Measurements from ENCODE around the gene SLC22A16.

The SLC22A16 gene

DNA sequence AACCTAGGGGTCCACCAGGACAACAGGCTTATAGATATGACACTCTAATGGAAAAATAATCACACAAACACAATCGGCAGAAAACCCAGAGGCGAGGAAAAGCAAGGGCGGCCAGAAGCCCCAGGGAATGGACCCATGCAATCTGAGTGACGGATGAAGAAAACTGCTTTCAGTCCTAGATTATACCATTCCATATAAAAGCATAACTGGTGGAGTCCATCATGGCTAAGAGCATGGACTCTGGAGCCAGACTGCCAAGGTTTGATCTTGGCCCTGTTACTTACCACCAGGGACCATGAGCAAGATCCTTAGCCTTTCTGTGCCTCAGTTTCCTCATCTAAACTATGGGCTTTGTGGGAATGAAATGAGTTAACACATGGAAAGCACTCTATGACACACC, 3.7 kb downstream of the SLC22A16 start:
- no peak overlapping the region for H3K4me3 ChIP-seq (ENCODE audit: low read length)
- H3K27ac ChIP-seq (ENCODE audit: low read length), result no peak overlapping the region
- H3K9me3 ChIP-seq (replicated peaks; ENCODE audit: insufficient read depth, low read length), result no peaks in the 10 kb centered on the region
- TF ChIP-seq EZH2phosphoT487 (IDR thresholded peaks at IDR 0.05; ENCODE audit: low read length) (no peak), EZH2 (optimal IDR thresholded peaks at IDR 0.05; ENCODE audit: low read depth, low read length) (no peak)
- TF ChIP-seq, protein P1, sequence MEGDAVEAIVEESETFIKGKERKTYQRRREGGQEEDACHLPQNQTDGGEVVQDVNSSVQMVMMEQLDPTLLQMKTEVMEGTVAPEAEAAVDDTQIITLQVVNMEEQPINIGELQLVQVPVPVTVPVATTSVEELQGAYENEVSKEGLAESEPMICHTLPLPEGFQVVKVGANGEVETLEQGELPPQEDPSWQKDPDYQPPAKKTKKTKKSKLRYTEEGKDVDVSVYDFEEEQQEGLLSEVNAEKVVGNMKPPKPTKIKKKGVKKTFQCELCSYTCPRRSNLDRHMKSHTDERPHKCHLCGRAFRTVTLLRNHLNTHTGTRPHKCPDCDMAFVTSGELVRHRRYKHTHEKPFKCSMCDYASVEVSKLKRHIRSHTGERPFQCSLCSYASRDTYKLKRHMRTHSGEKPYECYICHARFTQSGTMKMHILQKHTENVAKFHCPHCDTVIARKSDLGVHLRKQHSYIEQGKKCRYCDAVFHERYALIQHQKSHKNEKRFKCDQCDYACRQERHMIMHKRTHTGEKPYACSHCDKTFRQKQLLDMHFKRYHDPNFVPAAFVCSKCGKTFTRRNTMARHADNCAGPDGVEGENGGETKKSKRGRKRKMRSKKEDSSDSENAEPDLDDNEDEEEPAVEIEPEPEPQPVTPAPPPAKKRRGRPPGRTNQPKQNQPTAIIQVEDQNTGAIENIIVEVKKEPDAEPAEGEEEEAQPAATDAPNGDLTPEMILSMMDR (IDR thresholded peaks at IDR 0.05; ENCODE audit: low read length), result no peak
- H3K27me3 ChIP-seq (replicated peaks; ENCODE audit: insufficient read depth, low read length), result no peaks in the 10 kb centered on the region
- H3F3A ChIP-seq (ENCODE audit: insufficient read depth, low read length), result no peaks in the 10 kb centered on the region
- no peaks in the 10 kb centered on the region for H3K4me1 ChIP-seq (ENCODE audit: low read length)
- H4K20me1 ChIP-seq (ENCODE audit: insufficient read depth, low read length), result no peaks in the 10 kb centered on the region
- no peak overlapping the region for H2AFZ ChIP-seq (ENCODE audit: low read length)
- H3K36me3 ChIP-seq (replicated peaks; ENCODE audit: insufficient read depth, low read length), result no peaks in the 10 kb centered on the region
- no peak for DNase-seq
- H3K4me2 ChIP-seq (ENCODE audit: low read depth, low read length), result no peak overlapping the region
- no peaks in the 10 kb centered on the region for H3K79me2 ChIP-seq (ENCODE audit: low read length)
- H3K9ac ChIP-seq (ENCODE audit: low read length), result no peak overlapping the region
- no peaks in the 10 kb centered on the region for H3K9me2 ChIP-seq (replicated peaks; ENCODE audit: insufficient read depth, low read length)

DNA sequence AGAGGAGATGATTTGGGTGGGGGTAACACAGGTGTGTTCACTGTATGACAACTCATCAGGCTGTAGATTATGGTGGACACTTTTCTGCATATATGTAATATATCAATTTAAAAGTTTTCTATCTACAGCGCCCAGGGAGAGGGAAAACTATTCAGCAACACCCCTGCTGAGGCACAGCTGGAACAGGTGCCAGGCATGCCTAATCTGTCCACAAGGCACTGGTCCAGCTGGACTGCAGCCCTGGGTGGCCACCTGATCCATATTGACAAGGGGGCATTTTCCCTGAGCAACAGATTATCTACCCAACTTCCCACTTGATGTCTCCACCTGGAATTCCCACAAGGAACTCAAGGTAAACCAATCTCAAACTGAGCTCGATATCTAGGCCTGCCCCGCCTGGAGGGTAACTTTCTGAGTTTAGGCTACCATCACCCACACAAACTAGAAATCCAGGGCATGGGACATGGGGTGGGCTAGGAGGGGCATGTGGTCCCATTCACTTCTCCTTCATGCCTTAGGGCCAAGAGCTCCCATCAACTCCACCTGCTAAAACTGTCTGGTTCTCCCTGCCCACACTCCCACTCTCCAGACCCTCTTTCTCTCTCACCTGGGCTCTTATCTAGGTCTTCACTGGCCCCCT, 4.6 kb downstream of the SLC22A16 start:
- TF ChIP-seq EZH2phosphoT487 (IDR thresholded peaks at IDR 0.05; ENCODE audit: low read length) (no peak), EZH2 (optimal IDR thresholded peaks at IDR 0.05; ENCODE audit: low read depth, low read length) (no peak)
- H3K27ac ChIP-seq (ENCODE audit: low read length), result no peak overlapping the region

DNA sequence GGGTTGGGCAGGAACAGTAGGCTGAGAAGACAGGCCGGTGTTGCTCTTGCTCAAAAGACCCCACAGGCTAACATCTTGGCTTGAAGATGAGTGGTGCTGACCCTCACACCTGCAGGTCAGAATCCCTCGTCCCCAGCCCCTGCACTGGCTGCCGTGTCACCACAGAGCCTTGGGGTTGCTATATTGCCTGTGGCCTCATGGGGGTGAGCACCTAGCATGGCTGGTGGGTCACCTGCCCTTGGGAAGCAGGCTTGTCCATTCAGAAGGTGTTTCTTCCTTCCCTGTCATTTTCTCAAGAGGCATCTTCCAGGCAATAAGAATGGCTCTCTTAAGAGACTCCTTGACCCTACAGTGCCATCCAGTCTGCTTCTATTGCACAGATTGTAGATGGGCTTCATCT, 7.7 kb downstream of the SLC22A16 start:
- H3K27me3 ChIP-seq (replicated peaks; ENCODE audit: insufficient read depth, low read length), result no peaks in the 10 kb centered on the region
- no peak overlapping the region for H3K27ac ChIP-seq (ENCODE audit: low read length)
- no peaks in the 10 kb centered on the region for H3K9me3 ChIP-seq (replicated peaks; ENCODE audit: insufficient read depth, low read length)
- TF ChIP-seq, protein P1 (IDR thresholded peaks at IDR 0.05; ENCODE audit: low read length), result no peak
- no peak for TF ChIP-seq EZH2 (optimal IDR thresholded peaks at IDR 0.05; ENCODE audit: low read depth, low read length)
- no peak for TF ChIP-seq EZH2phosphoT487 (IDR thresholded peaks at IDR 0.05; ENCODE audit: low read length)
- no peaks in the 10 kb centered on the region for H4K20me1 ChIP-seq (ENCODE audit: insufficient read depth, low read length)
- no peaks in the 10 kb centered on the region for H3F3A ChIP-seq (ENCODE audit: insufficient read depth, low read length)
- no peak overlapping the region for H3K9ac ChIP-seq (ENCODE audit: low read length)
- no peak overlapping the region for H3K4me3 ChIP-seq (ENCODE audit: low read length)
- H3K79me2 ChIP-seq (ENCODE audit: low read length), result no peaks in the 10 kb centered on the region
- H3K36me3 ChIP-seq (replicated peaks; ENCODE audit: insufficient read depth, low read length), result no peaks in the 10 kb centered on the region
- H3K4me2 ChIP-seq (ENCODE audit: low read depth, low read length), result no peak overlapping the region
- H3K9me2 ChIP-seq (replicated peaks; ENCODE audit: insufficient read depth, low read length), result no peaks in the 10 kb centered on the region
- no peak for DNase-seq
- no peak overlapping the region for H2AFZ ChIP-seq (ENCODE audit: low read length)
- no peaks in the 10 kb centered on the region for H3K4me1 ChIP-seq (ENCODE audit: low read length)

More for the DNA sequence above, 4.6 kb downstream of the SLC22A16 start:
- H3K9me2 ChIP-seq (replicated peaks; ENCODE audit: insufficient read depth, low read length), result no peaks in the 10 kb centered on the region
- no peak overlapping the region for H3K4me2 ChIP-seq (ENCODE audit: low read depth, low read length)
- H3F3A ChIP-seq (ENCODE audit: insufficient read depth, low read length), result no peaks in the 10 kb centered on the region
- no peaks in the 10 kb centered on the region for H3K36me3 ChIP-seq (replicated peaks; ENCODE audit: insufficient read depth, low read length)
- H3K79me2 ChIP-seq (ENCODE audit: low read length), result no peaks in the 10 kb centered on the region
- H2AFZ ChIP-seq (ENCODE audit: low read length), result no peak overlapping the region
- DNase-seq, result no peak
- H4K20me1 ChIP-seq (ENCODE audit: insufficient read depth, low read length), result no peaks in the 10 kb centered on the region
- H3K4me1 ChIP-seq (ENCODE audit: low read length), result no peaks in the 10 kb centered on the region
- H3K27me3 ChIP-seq (replicated peaks; ENCODE audit: insufficient read depth, low read length), result no peaks in the 10 kb centered on the region
- H3K4me3 ChIP-seq (ENCODE audit: low read length), result no peak overlapping the region
- H3K9me3 ChIP-seq (replicated peaks; ENCODE audit: insufficient read depth, low read length), result no peaks in the 10 kb centered on the region
- H3K9ac ChIP-seq (ENCODE audit: low read length), result no peak overlapping the region

DNA sequence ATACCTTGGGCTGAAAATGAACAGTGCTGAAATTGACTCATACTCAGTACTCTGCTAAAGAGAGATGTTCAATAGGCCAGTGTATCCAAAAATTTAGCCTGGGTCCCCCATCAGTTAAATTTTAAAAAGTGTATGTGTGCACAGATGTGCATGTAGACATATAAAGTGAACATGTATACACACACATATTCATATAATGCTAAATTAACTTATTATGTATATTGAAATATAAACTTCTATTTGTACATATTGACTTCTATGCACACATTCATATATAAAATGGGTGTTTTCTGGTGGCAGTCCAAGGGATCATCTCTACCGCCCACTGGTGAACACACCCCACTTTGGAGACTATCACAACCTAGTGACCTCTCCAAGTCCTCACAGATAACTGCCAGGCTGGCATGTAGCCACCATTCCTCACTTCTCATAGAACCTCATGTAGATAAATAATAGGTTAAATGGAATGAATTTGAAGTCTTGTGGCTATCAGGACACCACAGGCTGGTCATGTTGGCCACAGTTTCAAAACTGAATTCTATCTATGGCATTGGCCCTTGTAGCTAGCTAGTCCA, 8.8 kb downstream of the SLC22A16 start:
- H3K36me3 ChIP-seq (replicated peaks; ENCODE audit: insufficient read depth, low read length), result no peaks in the 10 kb centered on the region
- no peaks in the 10 kb centered on the region for H3F3A ChIP-seq (ENCODE audit: insufficient read depth, low read length)
- no peaks in the 10 kb centered on the region for H4K20me1 ChIP-seq (ENCODE audit: insufficient read depth, low read length)
- H3K27ac ChIP-seq (ENCODE audit: low read length), result no peak overlapping the region
- TF ChIP-seq, protein P1 (IDR thresholded peaks at IDR 0.05; ENCODE audit: low read length), result no peak
- no peak for TF ChIP-seq EZH2 (optimal IDR thresholded peaks at IDR 0.05; ENCODE audit: low read depth, low read length)
- TF ChIP-seq EZH2phosphoT487 (IDR thresholded peaks at IDR 0.05; ENCODE audit: low read length), result no peak
- no peaks in the 10 kb centered on the region for H3K27me3 ChIP-seq (replicated peaks; ENCODE audit: insufficient read depth, low read length)
- H3K4me3 ChIP-seq (ENCODE audit: low read length), result no peak overlapping the region
- H3K9ac ChIP-seq (ENCODE audit: low read length), result no peak overlapping the region
- no peaks in the 10 kb centered on the region for H3K9me2 ChIP-seq (replicated peaks; ENCODE audit: insufficient read depth, low read length)
- H3K4me1 ChIP-seq (ENCODE audit: low read length), result no peaks in the 10 kb centered on the region
- H3K79me2 ChIP-seq (ENCODE audit: low read length), result no peaks in the 10 kb centered on the region
- H2AFZ ChIP-seq (ENCODE audit: low read length), result no peak overlapping the region
- H3K4me2 ChIP-seq (ENCODE audit: low read depth, low read length), result no peak overlapping the region
- H3K9me3 ChIP-seq (replicated peaks; ENCODE audit: insufficient read depth, low read length), result no peaks in the 10 kb centered on the region
- DNase-seq, result no peak
